HG03457 (cell line): ENCODE measurements around the gene CST9.

Experiments used
- ATAC-seq: cut with Tn5 transposase; IDR thresholded peaks from one replicate; pipeline ENCODE4 v1.9.1; 2021; ENCODE audit warnings: moderate number of reproducible peaks; ENCODE audit not compliant: unreplicated experiment

Gene CST9

GRCh38 chr20:23605867-23606651 is at the start of gene CST9:
CST9 (minus strand) TSS chr20:23605917; CDS start chr20:23605864, 53 bp downstream.
- no peak for ATAC-seq

DNA sequence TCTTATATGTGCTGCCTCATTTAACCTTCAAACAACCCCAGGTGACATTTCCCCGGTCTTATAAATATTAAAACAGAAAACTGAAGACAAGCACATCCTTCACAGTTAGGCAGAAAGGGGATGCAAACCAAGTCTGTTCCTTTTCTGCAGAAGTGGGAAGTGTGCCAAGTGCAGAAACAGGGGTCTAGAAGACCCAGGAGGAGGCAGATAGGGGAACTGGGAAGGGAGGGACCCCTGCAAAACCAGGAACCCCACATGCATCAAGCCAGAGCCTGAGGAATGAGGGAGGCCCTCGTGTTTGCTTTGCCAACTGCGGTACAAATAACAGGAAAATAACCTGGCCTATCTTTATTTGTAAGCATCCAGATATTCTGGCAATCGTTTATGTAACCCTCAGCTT is 49.0 kb upstream of the CST9 start:
- no peak for ATAC-seq

- no peak for ATAC-seq
Measured at GRCh38 chr20:23654000-23654399, 48.3 kb upstream of the CST9 start.

DNA sequence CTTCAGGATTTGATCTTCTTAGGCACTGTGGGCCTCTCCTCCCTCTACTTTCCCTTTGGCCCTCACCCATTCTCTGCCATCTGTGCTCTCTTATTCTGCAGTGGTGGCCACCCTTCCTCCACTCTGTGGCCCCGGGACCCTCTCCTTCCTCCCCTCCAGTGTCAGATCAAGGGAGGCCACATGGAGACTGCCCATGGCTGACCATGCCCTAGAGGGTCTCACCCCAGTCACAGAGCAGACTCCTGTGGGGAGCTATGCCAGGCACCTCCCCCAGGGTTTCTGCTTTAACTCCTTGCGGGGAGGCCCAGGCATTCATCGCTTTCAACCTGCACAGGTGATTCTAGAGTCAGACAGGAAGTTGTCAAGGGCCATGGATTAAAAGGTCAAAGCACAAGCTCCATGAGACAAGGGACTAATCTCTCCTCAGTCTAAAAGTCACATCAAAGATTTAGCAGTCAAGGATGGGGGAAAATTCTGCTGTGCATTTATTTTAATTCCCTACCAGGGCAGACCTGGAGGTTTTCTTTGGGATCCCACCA is 47.8 kb upstream of the CST9 start:
- ATAC-seq, result no peak

- no peak for ATAC-seq
Measured at GRCh38 chr20:23652926-23653325, 47.2 kb upstream of the CST9 start.

DNA sequence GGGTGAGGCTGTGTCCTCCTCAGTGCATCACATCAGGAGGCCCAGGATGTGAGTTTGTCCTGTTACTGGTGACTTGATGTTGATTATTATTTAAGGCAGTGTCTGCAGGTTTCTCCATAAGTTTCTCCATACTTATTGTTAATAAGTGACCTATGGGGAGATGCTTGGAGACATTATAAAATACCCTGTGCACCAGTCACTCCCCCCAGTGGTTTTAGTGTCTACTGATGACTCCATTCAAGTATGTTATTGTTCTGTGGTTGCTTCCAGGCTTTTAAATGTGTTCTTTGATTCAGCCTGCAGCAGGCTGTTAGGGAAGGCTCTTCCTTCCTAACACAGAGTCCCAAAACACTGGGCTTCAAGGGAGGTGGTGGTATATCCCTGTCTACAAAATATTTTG is 46.7 kb upstream of the CST9 start:
- ATAC-seq, result no peak

DNA sequence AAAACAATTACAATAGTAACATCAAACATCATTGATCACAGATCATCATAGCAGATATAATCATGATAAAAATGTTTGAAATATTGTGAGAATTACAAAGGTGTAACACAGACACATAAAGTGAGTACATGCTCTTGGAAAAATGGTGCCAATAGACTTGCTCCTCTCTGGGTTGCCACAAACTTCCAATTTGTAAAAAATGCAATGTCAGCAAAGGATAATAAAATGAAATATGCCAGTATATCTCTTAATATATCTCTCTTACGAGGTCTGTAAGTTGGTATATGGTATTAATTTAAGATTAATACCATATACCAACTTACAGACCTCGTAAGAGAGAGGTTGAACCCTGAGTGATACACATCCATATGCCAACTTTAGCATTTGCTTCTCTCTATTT is 45.4 kb upstream of the CST9 start:
- ATAC-seq, result no peak

- no peak for ATAC-seq
Measured at GRCh38 chr20:23649830-23650417, 44.2 kb upstream of the CST9 start.

DNA sequence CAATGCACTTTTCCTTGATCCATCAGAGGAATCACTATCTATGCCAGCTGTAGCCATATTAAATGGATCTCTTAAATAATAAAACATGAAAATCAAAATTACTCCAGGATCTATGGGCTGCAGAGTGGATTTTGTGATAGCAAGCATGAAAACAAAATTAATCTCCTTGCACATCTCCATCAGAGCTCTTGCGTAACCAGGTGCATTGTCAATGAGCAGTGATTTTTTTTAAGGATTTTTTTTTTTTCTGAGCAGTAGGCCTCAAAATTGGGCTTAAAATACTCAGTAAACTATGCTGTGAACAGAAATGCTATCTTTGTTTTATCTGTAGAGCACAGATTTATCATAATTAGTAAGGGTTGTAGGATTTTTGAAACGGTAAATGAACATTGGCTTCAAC is 43.5 kb upstream of the CST9 start:
- ATAC-seq, result no peak

- no peak for ATAC-seq
Measured at GRCh38 chr20:23647346-23647745, 41.6 kb upstream of the CST9 start.

GRCh38 chr20:23646106-23646873 is 40.6 kb upstream of the CST9 start:
- ATAC-seq, result no peak

DNA sequence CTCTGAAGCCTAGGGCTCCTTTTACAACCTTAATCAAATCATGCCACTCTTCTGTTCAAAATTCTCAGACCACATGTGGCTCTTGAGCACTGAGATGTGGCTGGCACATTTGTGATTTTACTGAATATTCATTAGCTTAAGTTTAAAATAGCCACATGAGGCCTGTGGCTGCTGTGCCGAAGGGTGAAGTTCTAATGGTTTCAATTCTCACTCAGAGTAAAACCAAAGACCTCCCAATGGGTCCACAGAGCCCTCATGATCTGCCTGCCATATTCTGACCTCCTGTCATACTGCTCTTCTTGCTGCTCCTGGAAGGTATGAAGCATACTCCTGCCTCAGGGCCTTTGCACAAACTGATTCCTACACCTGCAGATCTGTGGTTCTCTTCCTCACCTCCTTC is 39.9 kb upstream of the CST9 start:
- ATAC-seq, result no peak

GRCh38 chr20:23644164-23644563 is 38.4 kb upstream of the CST9 start:
- no peak for ATAC-seq

GRCh38 chr20:23643659-23644058 is 37.9 kb upstream of the CST9 start:
- ATAC-seq, result no peak

GRCh38 chr20:23641936-23642751 is 36.4 kb upstream of the CST9 start:
- no peak for ATAC-seq

GRCh38 chr20:23640671-23641667 is 35.3 kb upstream of the CST9 start:
- no peak for ATAC-seq

DNA sequence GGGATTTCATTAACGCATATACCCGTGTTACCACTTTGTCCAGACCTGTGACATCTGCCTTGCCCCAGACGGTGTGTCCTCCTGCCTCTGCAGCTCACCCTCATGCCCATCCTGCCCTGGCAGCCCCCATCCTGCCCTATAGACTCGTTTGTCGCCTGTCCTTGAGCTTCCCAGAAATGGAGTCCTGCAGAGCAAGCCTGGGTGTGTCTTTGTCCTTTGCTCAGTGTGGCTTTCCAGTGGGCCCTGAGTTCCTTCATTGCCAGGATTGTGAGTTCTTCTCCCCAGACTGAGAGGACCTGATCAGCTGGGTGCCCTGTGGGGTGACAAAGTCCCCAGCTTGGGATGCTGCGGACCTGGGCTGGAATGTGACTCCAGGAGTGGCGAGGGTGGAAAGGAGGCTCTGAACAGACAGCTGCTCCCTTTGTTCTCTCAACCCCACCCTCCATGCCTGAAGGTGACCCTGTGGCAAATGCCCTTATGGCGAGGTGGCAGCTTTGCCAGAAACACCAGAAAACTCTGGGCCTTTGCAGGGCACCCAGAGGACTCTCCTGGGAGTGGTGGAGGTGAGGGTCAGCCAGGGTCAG is 34.4 kb upstream of the CST9 start:
- ATAC-seq, result no peak

DNA sequence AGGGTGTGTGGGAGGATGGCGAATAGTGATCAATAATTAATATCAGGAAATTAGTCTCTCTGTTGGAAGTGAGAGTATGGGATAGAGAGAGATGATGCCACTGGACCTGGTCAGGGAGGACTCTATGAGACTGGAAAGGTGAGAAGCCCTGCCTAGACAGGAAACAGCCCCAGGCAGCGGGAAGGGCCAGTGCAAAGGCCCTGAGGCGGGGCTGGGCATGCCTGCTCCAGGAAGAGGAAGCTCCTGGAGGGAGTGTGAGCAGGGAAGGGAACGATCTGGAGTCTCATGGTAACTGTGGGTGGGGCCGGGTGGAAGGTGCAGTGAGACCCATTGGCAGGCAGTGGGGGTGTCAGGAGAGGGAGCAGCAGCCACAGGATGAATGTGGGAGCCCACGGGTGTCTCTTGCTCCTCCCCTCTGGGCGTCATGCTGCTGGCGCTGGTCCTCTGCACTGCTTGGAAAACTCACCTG is 33.8 kb upstream of the CST9 start:
- ATAC-seq, result no peak

DNA sequence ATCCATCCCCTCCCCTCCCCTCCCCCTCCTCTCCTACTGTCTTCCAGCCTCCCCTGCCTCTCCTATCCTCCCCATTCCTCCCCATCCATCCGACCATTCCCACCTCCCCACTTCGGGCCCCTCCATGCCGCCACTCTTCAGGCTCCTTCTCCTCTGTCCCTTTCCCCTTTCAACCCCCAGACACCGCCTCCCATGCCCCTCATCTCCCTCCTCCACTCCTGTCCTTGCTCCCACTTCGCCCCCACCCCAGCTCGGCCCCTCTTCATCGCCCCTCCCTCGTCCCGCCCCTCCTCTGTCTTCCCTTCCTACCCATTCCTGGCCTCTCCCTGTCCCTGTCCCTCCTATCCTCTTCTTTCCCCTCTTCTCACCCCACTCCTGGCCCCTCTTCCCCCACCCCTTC is 32.6 kb upstream of the CST9 start:
- ATAC-seq, result no peak
